Adipose tissue (tissue), 3 donors: Measurements from ENCODE around the gene TEX264. TPM values are rescaled to one million over a fixed set of nuclear protein-coding genes. Genes with fewer than 3 reads are reported as not detected.

ENCODE experiments used
- H3K27ac ChIP-seq: one replicate; pipeline ENCODE4 v1.5.1; 2013; ENCODE audit warnings: low read depth, low read length
- WGBS, 3 donors: extraction: QIAGEN DNeasy Blood & Tissue Kit; methylation state at CpG; one replicate each; pipeline ENCODE4 v1.1.7; 2013; 5-methylcytosine and 5-hydroxymethylcytosine counted together
- polyA plus RNA-seq, 3 donors: library from polyadenylated mRNA; stranded (reverse); fragments of 200-250 nt; gene quantifications; one replicate each; pipeline ENCODE4 v1.2.3, GENCODE V29; 2013
- donor health status: healthy with polysubstance abuse.
- donor health status: Bipolar disorder and iron deficiency.
- donor health status: healthy.

The TEX264 gene
- polyA plus RNA-seq, 3 donors, result 47.3 to 57.1 (median 48.4) TPM

GRCh38 chr3:51709675-51710074, 38.6 kb downstream of the TEX264 start:
- H3K27ac ChIP-seq, result no peak overlapping the region
- 71 to 83% (median 78%) methylated on average over 2 to 4 of the region's 4 CpGs for WGBS, 3 donors

- WGBS, 3 donors, result 71 to 87% (median 83%) methylated on average over 10 of the region's 10 CpGs
- H3K27ac ChIP-seq, result no peak overlapping the region
Measured at GRCh38 chr3:51710631-51711351, 39.7 kb downstream of the TEX264 start.

GRCh38 chr3:51711352-51712037, 40.4 kb downstream of the TEX264 start:
- H3K27ac ChIP-seq, result no peak overlapping the region
- 79 to 88% (median 86%) methylated on average over 8 of the region's 8 CpGs for WGBS, 3 donors

DNA sequence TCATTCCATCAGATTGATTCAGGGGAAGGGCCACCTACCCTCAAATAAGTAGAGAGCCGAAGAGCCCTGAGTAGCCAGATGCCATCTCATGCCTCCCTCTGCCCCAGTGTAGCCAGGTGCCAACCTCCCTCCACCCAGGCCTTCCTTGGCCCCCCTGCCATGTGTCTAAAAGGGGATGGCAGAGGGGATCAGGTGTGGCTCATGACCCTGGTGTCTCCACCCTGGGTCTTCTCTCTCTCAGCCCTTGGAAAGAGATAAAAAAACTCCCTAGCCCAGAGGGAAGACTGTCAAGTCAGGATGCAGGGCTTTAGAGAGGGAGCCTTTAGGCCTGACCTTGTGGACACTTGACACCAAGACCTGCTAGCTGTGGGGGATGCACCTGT, 41.0 kb downstream of the TEX264 start:
- H3K27ac ChIP-seq, result no peak overlapping the region
- WGBS, 3 donors, result 72 to 90% (median 80%) methylated on average over 1 of the region's 1 CpG

GRCh38 chr3:51712511-51712931, 41.5 kb downstream of the TEX264 start:
- 93 to 96% (median 95%) methylated on average over 20 of the region's 20 CpGs for WGBS, 3 donors

DNA sequence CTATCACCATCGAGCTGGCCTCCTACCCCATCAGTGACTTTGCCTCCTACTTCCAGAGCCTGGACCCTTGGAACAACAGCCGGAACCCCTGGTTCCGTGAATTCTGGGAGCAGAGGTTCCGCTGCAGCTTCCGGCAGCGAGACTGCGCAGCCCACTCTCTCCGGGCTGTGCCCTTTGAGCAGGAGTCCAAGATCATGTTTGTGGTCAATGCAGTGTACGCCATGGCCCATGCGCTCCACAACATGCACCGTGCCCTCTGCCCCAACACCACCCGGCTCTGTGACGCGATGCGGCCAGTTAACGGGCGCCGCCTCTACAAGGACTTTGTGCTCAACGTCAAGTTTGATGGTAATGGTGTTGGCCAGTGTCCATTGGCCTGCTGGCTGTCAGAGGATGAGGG, 41.9 kb downstream of the TEX264 start:
- no peak overlapping the region for H3K27ac ChIP-seq
- WGBS, 3 donors, result 89 to 94% (median 94%) methylated on average over 19 of the region's 19 CpGs

More at GRCh38 chr3:51712511-51712931, 41.5 kb downstream of the TEX264 start:
- no peak overlapping the region for H3K27ac ChIP-seq

DNA sequence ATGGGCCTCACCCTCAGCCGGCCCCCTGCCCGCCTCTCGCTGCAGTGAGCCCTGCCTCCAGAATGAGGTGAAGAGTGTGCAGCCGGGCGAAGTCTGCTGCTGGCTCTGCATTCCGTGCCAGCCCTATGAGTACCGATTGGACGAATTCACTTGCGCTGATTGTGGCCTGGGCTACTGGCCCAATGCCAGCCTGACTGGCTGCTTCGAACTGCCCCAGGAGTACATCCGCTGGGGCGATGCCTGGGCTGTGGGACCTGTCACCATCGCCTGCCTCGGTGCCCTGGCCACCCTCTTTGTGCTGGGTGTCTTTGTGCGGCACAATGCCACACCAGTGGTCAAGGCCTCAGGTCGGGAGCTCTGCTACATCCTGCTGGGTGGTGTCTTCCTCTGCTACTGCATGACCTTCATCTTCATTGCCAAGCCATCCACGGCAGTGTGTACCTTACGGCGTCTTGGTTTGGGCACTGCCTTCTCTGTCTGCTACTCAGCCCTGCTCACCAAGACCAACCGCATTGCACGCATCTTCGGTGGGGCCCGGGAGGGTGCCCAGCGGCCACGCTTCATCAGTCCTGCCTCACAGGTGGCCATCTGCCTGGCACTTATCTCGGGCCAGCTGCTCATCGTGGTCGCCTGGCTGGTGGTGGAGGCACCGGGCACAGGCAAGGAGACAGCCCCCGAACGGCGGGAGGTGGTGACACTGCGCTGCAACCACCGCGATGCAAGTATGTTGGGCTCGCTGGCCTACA, 44.4 kb downstream of the TEX264 start:
- WGBS, 3 donors, result 92 to 95% (median 95%) methylated on average over 36 of the region's 36 CpGs
- no peak overlapping the region for H3K27ac ChIP-seq

DNA sequence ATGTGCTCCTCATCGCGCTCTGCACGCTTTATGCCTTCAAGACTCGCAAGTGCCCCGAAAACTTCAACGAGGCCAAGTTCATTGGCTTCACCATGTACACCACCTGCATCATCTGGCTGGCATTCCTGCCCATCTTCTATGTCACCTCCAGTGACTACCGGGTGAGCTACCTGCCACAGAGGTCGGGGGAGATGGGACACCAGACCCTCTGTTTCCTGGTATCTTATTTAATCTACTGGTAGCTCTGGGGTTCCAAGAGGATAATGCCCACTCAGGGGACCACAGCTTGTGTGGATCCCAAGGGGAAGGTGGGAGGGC, 44.9 kb downstream of the TEX264 start:
- WGBS, 3 donors, result 95 to 96% (median 96%) methylated on average over 8 of the region's 8 CpGs
- no peak overlapping the region for H3K27ac ChIP-seq

DNA sequence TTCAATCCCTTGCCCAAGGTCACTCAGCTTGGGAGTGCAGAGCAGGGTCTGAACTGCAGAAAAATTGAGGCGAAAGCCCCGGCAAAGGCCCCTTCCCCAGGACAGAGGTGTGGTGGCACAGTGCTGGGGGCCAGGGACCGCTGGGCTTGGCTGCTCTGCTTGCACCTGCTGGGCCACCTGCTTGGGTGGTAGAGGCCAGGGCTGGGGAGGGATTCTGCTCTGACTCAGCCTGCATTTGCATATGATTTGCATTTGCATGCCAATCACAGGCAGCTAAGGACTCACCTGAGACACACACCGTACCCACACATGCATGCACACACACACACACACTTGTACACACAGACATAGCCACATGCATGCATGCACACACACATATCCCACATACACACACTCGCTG, 45.8 kb downstream of the TEX264 start:
- H3K27ac ChIP-seq, result no peak overlapping the region
- WGBS, 3 donors, result 72 to 88% (median 87%) methylated on average over 5 of the region's 5 CpGs

DNA sequence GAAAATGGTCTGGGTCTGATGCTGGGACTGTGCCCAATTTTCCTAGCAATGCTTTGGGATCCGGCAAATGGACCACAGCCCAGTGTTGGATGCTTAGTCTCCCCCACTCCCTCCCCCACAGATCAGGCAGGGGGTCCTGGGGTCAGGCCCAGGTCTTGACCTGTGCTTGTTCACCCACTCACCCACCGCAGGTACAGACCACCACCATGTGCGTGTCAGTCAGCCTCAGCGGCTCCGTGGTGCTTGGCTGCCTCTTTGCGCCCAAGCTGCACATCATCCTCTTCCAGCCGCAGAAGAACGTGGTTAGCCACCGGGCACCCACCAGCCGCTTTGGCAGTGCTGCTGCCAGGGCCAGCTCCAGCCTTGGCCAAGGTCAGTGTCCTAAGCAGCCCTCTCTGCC, 46.4 kb downstream of the TEX264 start:
- no peak overlapping the region for H3K27ac ChIP-seq
- 82 to 90% (median 88%) methylated on average over 10 of the region's 10 CpGs for WGBS, 3 donors

DNA sequence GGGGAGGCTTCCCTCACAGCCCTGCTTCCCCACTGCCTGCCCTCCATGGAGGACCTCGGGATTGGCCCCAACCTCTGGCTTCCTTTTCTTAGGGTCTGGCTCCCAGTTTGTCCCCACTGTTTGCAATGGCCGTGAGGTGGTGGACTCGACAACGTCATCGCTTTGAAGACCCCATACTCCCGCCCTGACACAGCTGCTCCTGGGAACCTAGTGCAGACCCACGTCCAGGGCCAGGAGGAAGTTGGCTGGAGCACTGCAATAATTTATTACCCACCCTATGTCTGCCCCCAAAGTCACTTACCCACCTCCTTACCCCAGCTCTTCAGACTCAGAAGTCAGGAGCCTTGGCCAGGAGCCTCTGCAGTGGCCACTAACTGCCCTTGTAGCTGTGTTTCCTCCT, 46.9 kb downstream of the TEX264 start:
- no peak overlapping the region for H3K27ac ChIP-seq
- WGBS, 3 donors, result 73 to 80% (median 76%) methylated on average over 7 of the region's 7 CpGs

GRCh38 chr3:51718547-51719409, 47.7 kb downstream of the TEX264 start:
- 34 to 46% (median 42%) methylated on average over 16 of the region's 16 CpGs for WGBS, 3 donors
- H3K27ac ChIP-seq, result no peak overlapping the region

DNA sequence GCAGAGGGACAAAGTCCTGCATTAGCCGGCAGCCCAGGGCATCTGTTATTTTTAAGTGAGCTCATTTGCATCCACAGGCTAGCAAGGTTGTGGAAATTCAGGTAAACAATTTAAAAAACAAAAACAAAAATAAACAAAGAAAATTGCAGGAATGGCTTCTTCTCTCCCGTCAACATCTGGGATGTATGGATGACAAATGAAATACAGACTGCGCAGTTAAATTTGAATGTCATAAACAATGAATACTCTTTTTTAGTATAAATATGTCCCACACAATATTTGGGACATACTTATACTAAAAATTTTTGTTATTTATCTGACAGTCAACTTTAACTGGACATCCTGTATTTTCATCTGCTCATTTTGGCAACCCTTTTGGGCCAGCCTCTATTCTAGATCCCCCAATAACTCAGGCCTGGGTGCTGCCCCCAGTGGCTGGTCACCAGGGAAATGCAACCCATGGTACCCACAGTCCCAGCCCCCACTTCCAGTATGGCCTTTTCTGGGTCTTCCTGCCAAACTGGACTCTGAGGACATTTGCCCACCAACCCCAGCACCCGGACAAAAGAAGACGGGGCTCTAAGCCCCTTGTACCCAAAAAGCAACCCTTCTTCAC, 48.5 kb downstream of the TEX264 start:
- 68 to 77% (median 76%) methylated on average over 5 of the region's 5 CpGs for WGBS, 3 donors
- H3K27ac ChIP-seq, result no peak overlapping the region

- 85 to 91% (median 88%) methylated on average over 12 of the region's 12 CpGs for WGBS, 3 donors
Measured at GRCh38 chr3:51720292-51721061, 49.4 kb downstream of the TEX264 start.

GRCh38 chr3:51721062-51721745, 50.2 kb downstream of the TEX264 start:
- no peak overlapping the region for H3K27ac ChIP-seq
- 74 to 76% (median 74%) methylated on average over 8 of the region's 8 CpGs for WGBS, 3 donors

More at GRCh38 chr3:51720292-51721061, 49.4 kb downstream of the TEX264 start:
- H3K27ac ChIP-seq, result no peak overlapping the region

GRCh38 chr3:51722362-51722761, 51.3 kb downstream of the TEX264 start:
- no peak overlapping the region for H3K27ac ChIP-seq
- WGBS, 3 donors, result 67 to 72% (median 71%) methylated on average over 4 of the region's 4 CpGs

DNA sequence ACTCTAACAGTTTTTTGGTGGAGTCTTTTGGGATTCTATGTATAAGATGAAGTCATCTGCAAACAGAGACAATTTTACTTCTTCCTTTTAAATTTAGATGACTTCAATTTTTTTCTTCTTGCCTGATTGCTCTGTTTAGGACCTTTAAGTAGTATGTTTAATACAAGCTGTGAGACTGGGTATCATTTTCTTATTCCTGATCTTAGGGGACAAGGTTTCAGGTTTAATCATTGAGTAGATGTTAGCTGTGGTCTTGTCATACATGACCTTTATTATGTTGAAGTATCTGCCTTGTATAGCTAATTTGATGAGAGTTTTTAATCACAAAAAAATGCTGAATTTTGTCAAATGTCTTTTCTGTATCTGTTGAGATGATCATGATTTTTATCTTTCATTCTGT, 56.4 kb downstream of the TEX264 start:
- H3K27ac ChIP-seq, result no peak overlapping the region
